Right ventricle myocardium superior (tissue), 1 donor: Measurements from ENCODE around the gene BTBD18. TPM values are rescaled to one million over a fixed set of nuclear protein-coding genes. Genes with fewer than 3 reads are reported as not detected.
A peak's percentile ranks its signal among the peaks of the same experiment; 100 is the strongest.

Source experiments
- ATAC-seq: fragments of 200-7000 bp; cut with Tn5 transposase; one replicate; pipeline ENCODE4 v1.9.1; 2020; ENCODE audit warnings: mild to moderate bottlenecking; ENCODE audit not compliant: poor library complexity
- DNase-seq: peaks from one replicate; pipeline ENCODE4 v3.0.0-alpha.2; 2020
- intact Hi-C: fragments of 100-400 bp; cut with DNase I; formaldehyde crosslinking; loops from one replicate; pipeline ENCODE4 v1.11.2; 2022
- total RNA-seq: library from RNA; stranded (reverse); fragmentation: NEBNext Ultra II Directional; extraction: Animal tissue kit (Norgen Biotek cat#: 25700); gene quantifications from one replicate; pipeline ENCODE4 v1.2.1, GENCODE V29; 2021
- donor health status: DM: no; HTN: yes; CAD: no; lungs with severe emphysema.

The BTBD18 gene
- total RNA-seq, 1 donor from 2014 or later = not detected

GRCh38 chr11:57778318-57779037, 26.9 kb upstream of the BTBD18 start:
- peak; percentile 94 for DNase-seq
- ATAC-seq = peak; percentile 89
- intact Hi-C loops = no loop called here

- DNase-seq (no peak), ATAC-seq (peak; percentile 12)
- intact Hi-C loops = no loop called here
These were observed 26.3 kb upstream of the BTBD18 start for GRCh38 chr11:57777969-57778317.

GRCh38 chr11:57776577-57777210, 25.1 kb upstream of the BTBD18 start:
- DNase-seq = no peak
- ATAC-seq = no peak

GRCh38 chr11:57776031-57776521, 24.5 kb upstream of the BTBD18 start:
- ATAC-seq (no peak), DNase-seq (no peak)
- intact Hi-C loops = no loop called here

More at GRCh38 chr11:57776577-57777210, 25.1 kb upstream of the BTBD18 start:
- intact Hi-C loops = no loop called here

- ATAC-seq (no peak), DNase-seq (no peak)
- intact Hi-C loops = no loop called here
These were observed 23.9 kb upstream of the BTBD18 start for GRCh38 chr11:57775491-57775890.

GRCh38 chr11:57773026-57773598, 21.5 kb upstream of the BTBD18 start:
- intact Hi-C loops = no loop called here
- no peak for ATAC-seq
- no peak for DNase-seq

GRCh38 chr11:57772562-57772961, 20.9 kb upstream of the BTBD18 start:
- DNase-seq = no peak
- intact Hi-C loops = no loop called here
- ATAC-seq = no peak

GRCh38 chr11:57771365-57771764, 19.7 kb upstream of the BTBD18 start:
- intact Hi-C loops = no loop called here
- DNase-seq = no peak
- no peak for ATAC-seq

GRCh38 chr11:57770793-57771192, 19.2 kb upstream of the BTBD18 start:
- ATAC-seq = no peak
- intact Hi-C loops = no loop called here

GRCh38 chr11:57764972-57765371, 13.4 kb upstream of the BTBD18 start:
- ATAC-seq = no peak
- DNase-seq = no peak
- intact Hi-C loops = no loop called here

More at GRCh38 chr11:57770793-57771192, 19.2 kb upstream of the BTBD18 start:
- DNase-seq = no peak

- ATAC-seq (no peak), DNase-seq (no peak)
- intact Hi-C loops = no loop called here
These were observed 12.9 kb upstream of the BTBD18 start for GRCh38 chr11:57764566-57764965.

- no peak for ATAC-seq
- intact Hi-C loops = no loop called here
- no peak for DNase-seq
These were observed 12.4 kb upstream of the BTBD18 start for GRCh38 chr11:57764021-57764420.

GRCh38 chr11:57763568-57763967, 11.9 kb upstream of the BTBD18 start:
- DNase-seq (no peak), ATAC-seq (peak; percentile 38)
- intact Hi-C loops = loop anchor here (2.0 kb wide), 1 partner anchor 37 kb away; no protein-coding TSS in a partner anchor

- intact Hi-C loops = loop anchor here (2.0 kb wide), 1 partner anchor 38 kb away; no protein-coding TSS in a partner anchor
- ATAC-seq (peak; percentile 48), DNase-seq (no peak)
These were observed 10.7 kb upstream of the BTBD18 start for GRCh38 chr11:57762235-57762861.

GRCh38 chr11:57761301-57762234, 9.9 kb upstream of the BTBD18 start, which contains the start of gene CTNND1:
Gene CTNND1 (plus strand): TSS chr11:57761802. CDS start chr11:57791479, 29,677 bp downstream.
- peak; percentile 88 for DNase-seq
- ATAC-seq = peak; percentile 99
- intact Hi-C loops = loop anchor here (2.0 kb wide), 1 partner anchor 39 kb away; no protein-coding TSS in a partner anchor

- intact Hi-C loops = no loop called here
- ATAC-seq (no peak), DNase-seq (no peak)
These were observed 6.6 kb upstream of the BTBD18 start for GRCh38 chr11:57758174-57758573.

GRCh38 chr11:57752954-57753353, 1.3 kb upstream of the BTBD18 start:
- DNase-seq (no peak), ATAC-seq (no peak)
- intact Hi-C loops = no loop called here

- intact Hi-C loops = no loop called here
These were observed 443 bp downstream of the BTBD18 start for GRCh38 chr11:57751176-57751575.

More at GRCh38 chr11:57751176-57751575, 443 bp downstream of the BTBD18 start:
- DNase-seq (no peak), ATAC-seq (no peak)
